GM12872 (cell line): ENCODE data around the gene SRL.

Experiments used
- CTCF ChIP-seq: IDR thresholded peaks from 3 replicates; pipeline ENCODE4 v1.5.1; 2011; ENCODE audit warnings: low read depth, mild to moderate bottlenecking, low read length, moderate library complexity; ENCODE audit not compliant: insufficient read depth

SRL gene

GRCh38 chr16:4192206-4192605, 49.7 kb downstream of the SRL start:
- TF ChIP-seq CTCF, result no peak

- no peak for TF ChIP-seq CTCF
These were observed 51.1 kb downstream of the SRL start for GRCh38 chr16:4190712-4191333.

- TF ChIP-seq CTCF, result no peak
These were observed 51.8 kb downstream of the SRL start for GRCh38 chr16:4190086-4190485.

- TF ChIP-seq CTCF, result no peak
These were observed 57.7 kb downstream of the SRL start for GRCh38 chr16:4184038-4184702.

GRCh38 chr16:4183237-4184037, 58.4 kb downstream of the SRL start:
- TF ChIP-seq CTCF, result no peak

GRCh38 chr16:4182581-4183236, 59.2 kb downstream of the SRL start:
- no peak for TF ChIP-seq CTCF

- TF ChIP-seq CTCF, result no peak
These were observed 61.4 kb downstream of the SRL start for GRCh38 chr16:4180511-4180910.
